ENCODE data around the gene RAD1. TPM values are rescaled to one million over a fixed set of nuclear protein-coding genes. Genes with fewer than 3 reads are reported as not detected.

RAD1 gene
- polyA plus RNA-seq, 2 of the 4 experiments (the other 2 are of a cell fraction) = 41.4 to 41.9 TPM

- no peak for TF ChIP-seq REST (IDR thresholded peaks at IDR 0.05)
- TF ChIP-seq CHD2 (IDR thresholded peaks at IDR 0.05; ENCODE audit: low read length, partially characterized antibody) = no peak
- no peak for TF ChIP-seq PHF8 (IDR thresholded peaks at IDR 0.05; ENCODE audit: borderline replicate concordance, low read depth)
- TF ChIP-seq JUNB (IDR thresholded peaks at IDR 0.05) = no peak
- TF ChIP-seq ESRRA (IDR thresholded peaks at IDR 0.05; ENCODE audit: borderline replicate concordance, low read length) = no peak
- no peak for TF ChIP-seq RAD21 (conservative IDR thresholded peaks at IDR 0.05 in 1 of 2, IDR thresholded peaks at IDR 0.05 in 1 of 2)
These were observed 26.6 kb upstream of the RAD1 start (continued) for GRCh38 chr5:34941936-34942335.

- ChIA-PET CTCF (no interaction called here), POLR2A (no interaction called here)
- TF ChIP-seq JUN (IDR thresholded peaks at IDR 0.05) = no peak
- no peak for TF ChIP-seq CHD4 (IDR thresholded peaks at IDR 0.05; ENCODE audit: borderline replicate concordance)
- TF ChIP-seq POLR2AphosphoS2 (conservative IDR thresholded peaks at IDR 0.05; ENCODE audit: low read length) = no peak
- TF ChIP-seq NFE2L2 (conservative IDR thresholded peaks at IDR 0.05; ENCODE audit: low read length) = no peak
- DNase-seq (ENCODE audit: low read depth in 1 of 2, low spot score in 1 of 2) = no peak
- no peak overlapping the region for H3K4me3 ChIP-seq
- no peak for ATAC-seq
- H3K4me2 ChIP-seq = no peak overlapping the region
- no peak for FAIRE-seq
- no peaks in the 10 kb centered on the region for H3K9me3 ChIP-seq
- no peak overlapping the region for H3K27ac ChIP-seq
- peaks cover 16% of the 10 kb centered on the region for H3K4me1 ChIP-seq
- 88% methylated on average over 2 of the region's 2 CpGs for WGBS (ENCODE audit: missing lambda C conversion rate)
These were observed 17.6 kb upstream of the RAD1 start for GRCh38 chr5:34932947-34933346.

- CTCF ChIA-PET = interaction anchor here (2.2 kb wide), 1 partner anchor 73 kb away, joined by 7 read pairs; no protein-coding TSS in a partner anchor
- WGBS (ENCODE audit: missing lambda C conversion rate) = 86% methylated on average over 4 of the region's 4 CpGs
- Histone ChIP-seq H3K9me3 (no peaks in the 10 kb centered on the region), H3K27ac (peak overlapping the region; percentile 84 to 93; a peak in 4 of 6 replicates), H3K4me1 (peaks cover 16% of the 10 kb centered on the region), H3K4me2 (peak overlapping the region; percentile 87), H3K4me3 (peak overlapping the region; percentile 79)
- POLR2A ChIA-PET = interaction anchor here (2.4 kb wide), 1 partner anchor 16 kb away, joined by 41 read pairs; the partner anchor contains the start of genes BRIX1 and RAD1
- FAIRE-seq = no peak
- ATAC-seq = no peak
- TF ChIP-seq KDM1A (IDR thresholded peaks at IDR 0.05; ENCODE audit: low read depth) (no peak), HEYL (CRISPR knock-in tag; IDR thresholded peaks at IDR 0.05) (no peak), CEBPB (IDR thresholded peaks at IDR 0.05) (no peak), TP53 (CRISPR knock-in tag; IDR thresholded peaks at IDR 0.05) (no peak), SREBF2 (IDR thresholded peaks at IDR 0.05) (no peak), FOSL2 (IDR thresholded peaks at IDR 0.05) (no peak), FOSL2 (CRISPR knock-in tag; IDR thresholded peaks at IDR 0.05) (no peak)
- no peak for DNase-seq (ENCODE audit: low read depth in 1 of 2, low spot score in 1 of 2)
These were observed 15.6 kb upstream of the RAD1 start for GRCh38 chr5:34930870-34931269.

GRCh38 chr5:34930462-34930844 is 15.1 kb upstream of the RAD1 start:
- 4% methylated on average over 3 of the region's 3 CpGs for WGBS (ENCODE audit: missing lambda C conversion rate)
- CTCF ChIA-PET = interaction anchor here (0.9 to 2.2 kb wide), 4 partner anchors 10 to 456 kb away, joined by 4 to 7 read pairs (median 5); partner anchors contain the start of genes BRIX1 and RAD1
- FAIRE-seq = no peak
- POLR2A ChIA-PET = interaction anchor here (0.7 to 2.4 kb wide), 2 partner anchors 15 to 73 kb away, joined by 4 to 41 read pairs; partner anchors contain the start of genes BRIX1 and RAD1
- peaks cover 16% of the 10 kb centered on the region for H3K4me1 ChIP-seq
- no peak for DNase-seq (ENCODE audit: low read depth in 1 of 2, low spot score in 1 of 2)
- no peaks in the 10 kb centered on the region for H3K9me3 ChIP-seq
- H3K27ac ChIP-seq = peak overlapping the region; percentile 84 to 93
- TF ChIP-seq NFE2L2 (conservative IDR thresholded peaks at IDR 0.05; ENCODE audit: low read length) (peak; percentile 46), JUN (IDR thresholded peaks at IDR 0.05) (no peak), HOXB5 (CRISPR knock-in tag; IDR thresholded peaks at IDR 0.05) (no peak)
- ATAC-seq = no peak
- H3K4me2 ChIP-seq = peak overlapping the region; percentile 87
- H3K4me3 ChIP-seq = peak overlapping the region; percentile 79

Measured in A549 (cell line).